Measurements from ENCODE around the gene UBR4.

Gene UBR4

GRCh38 chr1:19140465-19140864, 69.6 kb downstream of the UBR4 start:
- DNase-seq (ENCODE audit: low read depth, low spot score): no peak

DNA sequence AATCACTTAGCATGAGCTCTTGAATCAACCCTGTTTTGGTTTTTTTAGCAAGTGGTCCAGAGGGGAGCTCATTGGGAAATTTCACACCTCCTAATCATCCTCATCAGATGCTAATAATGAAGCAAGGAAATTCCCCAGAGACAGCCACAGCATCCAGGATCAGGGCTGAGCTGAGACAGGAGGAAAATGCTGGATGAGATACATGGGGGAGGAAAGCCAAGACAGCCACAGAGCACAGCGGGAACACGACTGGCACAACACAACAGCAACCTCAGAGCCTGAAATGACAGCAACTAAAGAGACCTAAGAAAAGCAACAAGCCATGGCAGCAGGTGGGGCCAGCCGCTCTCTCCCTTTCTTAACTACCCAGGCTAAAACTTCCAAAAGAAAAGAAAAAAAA, 70.4 kb downstream of the UBR4 start:
- DNase-seq (ENCODE audit: low read depth, low spot score): no peak

DNA sequence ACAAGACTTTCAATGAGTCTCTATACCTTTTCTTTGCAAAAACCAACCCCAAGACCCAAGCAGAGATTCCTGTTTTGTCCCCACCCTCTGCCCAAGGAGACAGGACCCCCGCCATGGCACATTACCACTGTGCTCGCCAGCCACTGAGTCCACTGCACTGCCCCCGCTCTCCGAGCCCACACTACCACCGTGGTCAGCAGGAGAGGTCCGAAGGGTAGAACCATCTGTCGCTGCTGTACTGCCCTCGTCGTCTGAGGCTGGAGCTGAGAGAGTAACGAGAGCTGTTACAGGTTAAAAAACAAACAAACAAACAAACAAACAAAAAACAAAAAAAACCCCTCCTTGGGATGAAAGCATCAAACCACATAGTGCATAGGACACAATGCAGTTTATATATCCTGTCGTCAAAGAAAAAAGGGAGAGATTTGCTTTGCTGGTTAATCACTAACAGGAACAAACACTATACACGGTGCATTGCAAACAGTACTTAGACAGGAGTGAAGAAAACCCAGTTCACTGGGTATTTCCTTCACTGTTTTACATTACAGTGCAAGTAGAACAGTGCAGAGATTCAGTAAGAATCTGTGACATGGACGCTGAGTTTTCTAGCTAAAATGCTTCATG, 71.0 kb downstream of the UBR4 start:
- DNase-seq (ENCODE audit: low read depth, low spot score): no peak

DNA sequence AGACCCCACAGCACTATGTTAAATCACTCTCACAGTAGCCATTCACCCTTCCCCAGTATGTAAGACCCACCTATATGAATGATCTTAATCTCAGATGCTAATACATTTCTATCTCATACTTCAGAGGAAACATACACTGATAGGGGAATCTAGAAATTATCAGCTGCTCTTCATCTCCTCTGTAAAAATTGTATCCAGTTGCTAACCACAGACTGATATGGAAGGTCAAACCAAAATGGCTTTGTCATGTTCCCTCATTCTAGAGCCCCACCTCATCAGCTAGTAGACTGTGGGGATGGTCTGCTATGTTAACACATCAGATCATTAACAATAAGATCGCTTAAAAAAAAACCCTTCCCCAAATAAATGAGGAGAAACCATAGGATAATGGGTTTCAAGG, 71.7 kb downstream of the UBR4 start:
- no peak for DNase-seq (ENCODE audit: low read depth, low spot score)

DNA sequence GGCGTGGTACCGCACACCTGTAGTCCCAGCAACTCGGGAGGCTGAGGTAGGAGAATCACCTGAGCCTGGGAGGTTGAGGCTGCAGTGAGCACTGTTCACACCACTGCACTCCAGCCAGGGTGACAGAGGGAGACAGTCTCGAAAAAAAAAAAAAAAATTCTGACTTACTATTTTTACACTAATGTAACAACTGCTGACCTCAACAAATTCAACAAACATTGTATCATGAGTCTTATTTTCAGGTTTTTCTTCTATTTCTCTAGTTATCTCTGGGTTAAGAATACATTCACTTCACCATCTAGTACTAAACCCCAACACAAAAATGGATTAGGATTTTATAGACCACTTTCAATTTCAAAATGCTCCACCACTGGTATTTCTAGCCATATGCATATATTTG, 72.9 kb downstream of the UBR4 start:
- DNase-seq (ENCODE audit: low read depth, low spot score): no peak

GRCh38 chr1:19133360-19133759, 76.7 kb downstream of the UBR4 start:
- no peak for DNase-seq (ENCODE audit: low read depth, low spot score)

- no peak for DNase-seq (ENCODE audit: low read depth, low spot score)
These were observed 79.6 kb downstream of the UBR4 start for GRCh38 chr1:19130468-19130867.

GRCh38 chr1:19128968-19129514, 81.0 kb downstream of the UBR4 start:
- DNase-seq (ENCODE audit: low read depth, low spot score): no peak

DNA sequence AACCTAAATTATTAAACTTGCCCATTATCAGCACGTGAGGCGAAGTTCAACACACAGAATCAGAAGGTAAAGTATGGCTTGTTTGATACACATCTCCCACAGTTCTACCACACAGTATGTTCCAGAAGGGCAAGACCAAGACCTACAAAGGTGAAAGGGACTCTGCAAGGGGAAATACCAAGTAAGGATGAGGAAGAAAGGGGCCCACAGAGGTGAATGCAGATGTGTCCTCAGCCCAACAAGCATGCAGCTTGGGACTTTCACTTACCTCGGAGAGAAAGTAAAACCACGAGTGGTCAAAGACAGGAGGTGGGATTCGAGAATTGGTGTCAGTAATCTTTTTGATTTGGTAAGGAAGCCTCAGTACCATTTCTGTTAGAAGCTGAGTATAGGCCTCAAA, 85.8 kb downstream of the UBR4 start:
- no peak for DNase-seq (ENCODE audit: low read depth, low spot score)

GRCh38 chr1:19123837-19124236, 86.2 kb downstream of the UBR4 start:
- no peak for DNase-seq (ENCODE audit: low read depth, low spot score)

DNA sequence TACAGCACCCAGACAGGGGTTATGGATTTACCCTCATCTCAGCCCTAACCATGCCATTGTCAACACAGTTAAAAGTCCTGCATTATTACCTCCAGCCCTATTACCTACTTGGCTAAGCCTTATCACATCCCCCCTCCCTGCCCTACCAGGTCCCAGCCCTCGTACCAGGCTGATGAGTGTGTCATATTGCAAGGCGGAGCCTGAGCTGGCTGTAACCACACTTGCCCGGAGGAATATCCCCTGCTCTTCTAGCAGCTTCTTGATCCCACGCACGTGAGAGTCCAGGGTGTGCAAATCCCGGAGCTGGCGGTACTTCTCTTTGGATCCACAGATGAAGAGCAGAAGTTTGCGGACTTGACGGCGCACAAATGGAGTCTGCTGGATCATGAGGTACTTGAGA, 87.4 kb downstream of the UBR4 start:
- no peak for DNase-seq (ENCODE audit: low read depth, low spot score)

DNA sequence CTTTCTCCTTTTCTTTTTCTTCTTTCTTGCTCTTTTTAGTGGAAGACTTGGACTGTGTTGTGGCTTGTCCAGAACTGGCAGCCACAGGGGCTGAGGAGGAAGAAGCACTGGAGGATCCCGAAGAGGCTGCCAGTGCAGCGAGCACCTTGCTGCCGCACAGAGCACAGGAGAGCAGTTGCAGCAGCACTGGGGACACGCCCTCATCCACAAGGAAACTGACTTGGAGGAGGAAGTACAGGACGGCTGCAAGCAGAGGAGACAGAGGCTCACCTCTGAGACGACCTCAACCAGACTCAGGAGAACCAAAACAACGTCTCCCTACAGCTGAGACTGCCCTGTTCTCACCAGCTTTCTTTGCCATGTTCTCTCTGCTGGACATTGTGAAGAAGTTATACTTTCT, 88.9 kb downstream of the UBR4 start:
- no peak for DNase-seq (ENCODE audit: low read depth, low spot score)

DNA sequence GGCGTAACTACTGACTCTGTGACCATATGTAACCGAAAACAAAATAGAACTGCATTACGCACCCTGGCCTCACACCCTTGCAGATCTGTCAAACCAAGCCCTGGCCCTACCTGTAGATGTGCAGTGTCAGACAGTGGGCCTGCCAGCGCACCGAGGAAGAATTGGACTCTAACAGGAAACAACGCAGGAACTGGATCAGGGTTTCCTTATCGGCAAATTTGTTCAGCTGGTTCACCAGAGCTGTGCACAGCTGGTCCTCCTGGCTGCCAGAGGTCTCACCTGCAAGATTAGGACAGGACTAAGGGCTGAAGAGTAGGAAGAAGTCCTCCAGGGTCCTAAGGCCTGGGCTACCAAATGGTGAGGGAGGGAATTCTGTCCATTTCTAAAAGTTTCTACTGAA, 90.0 kb downstream of the UBR4 start:
- DNase-seq (ENCODE audit: low read depth, low spot score): no peak

DNA sequence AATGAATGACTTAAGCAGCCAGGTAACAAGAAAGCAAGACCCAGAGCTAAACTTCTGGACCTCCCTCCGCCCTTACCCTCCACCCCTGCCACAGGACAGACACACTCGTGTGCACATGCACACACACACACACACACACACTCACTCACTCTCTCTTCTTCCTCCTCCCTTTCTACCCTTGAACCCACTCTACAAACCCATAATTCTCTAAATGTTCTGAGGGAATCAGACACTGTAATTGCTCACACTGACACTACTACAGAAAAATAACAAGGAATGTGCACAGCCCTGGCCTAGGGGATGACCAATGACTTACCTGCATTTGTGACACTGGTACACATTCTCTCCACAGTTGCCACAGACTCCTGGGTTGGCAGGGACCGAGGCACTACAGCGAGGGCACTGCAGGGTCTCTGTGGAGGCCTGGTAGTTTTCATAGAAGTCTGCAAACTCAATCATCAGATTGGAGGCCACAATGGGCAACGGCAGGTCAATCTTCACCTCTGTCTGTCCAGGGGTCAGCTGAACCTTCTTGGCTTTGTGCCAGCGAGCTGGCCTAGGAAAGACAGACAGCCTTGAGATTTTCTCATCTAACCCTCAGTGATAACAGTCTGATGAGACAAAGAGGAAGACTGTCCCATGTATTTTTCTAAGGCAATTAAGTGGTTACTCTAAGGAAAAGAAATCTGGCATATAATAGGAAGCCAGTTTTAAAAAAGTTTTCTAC, 94.8 kb downstream of the UBR4 start:
- DNase-seq (ENCODE audit: low read depth, low spot score): no peak

GRCh38 chr1:19113697-19114092, 96.4 kb downstream of the UBR4 start:
- DNase-seq (ENCODE audit: low read depth, low spot score): no peak

DNA sequence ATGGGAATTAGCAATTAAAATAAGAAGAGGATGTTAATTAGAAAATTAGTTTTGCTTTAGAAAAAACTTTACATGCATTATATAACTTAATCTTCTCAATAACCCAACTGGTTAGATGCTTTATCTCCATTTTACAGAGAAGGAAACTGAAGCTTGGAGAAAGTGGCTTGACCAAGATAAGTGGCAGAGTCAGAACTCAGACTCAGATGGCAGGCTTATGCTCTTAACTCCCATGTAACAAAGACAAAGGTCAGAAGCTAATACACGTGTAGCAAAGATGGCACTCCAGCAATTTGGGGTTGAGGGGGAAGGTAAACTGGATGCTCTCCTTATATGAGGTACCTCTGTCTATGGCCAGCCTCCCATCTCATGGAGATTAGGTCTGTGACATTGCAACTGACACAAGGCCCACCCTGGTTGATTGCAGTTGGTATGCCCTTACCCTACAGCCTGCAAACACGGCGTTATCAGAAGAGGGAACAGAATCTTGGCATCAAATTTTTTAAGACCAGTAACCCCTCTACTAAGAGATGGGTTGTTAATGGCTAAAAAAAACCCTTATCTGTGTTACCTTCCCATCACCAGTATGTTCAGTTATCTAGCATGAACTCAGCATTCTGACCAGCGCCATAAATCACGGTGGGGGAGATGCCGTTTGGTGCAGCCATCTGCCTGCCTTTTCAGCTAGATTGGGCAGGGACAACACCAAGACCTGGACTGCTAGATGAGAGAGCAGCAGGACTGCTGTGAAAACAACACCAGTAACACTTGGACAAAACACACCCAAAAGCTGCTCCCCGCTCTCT, 97.0 kb downstream of the UBR4 start:
- DNase-seq (ENCODE audit: low read depth, low spot score): no peak

- DNase-seq (ENCODE audit: low read depth, low spot score): no peak
These were observed 99.7 kb downstream of the UBR4 start for GRCh38 chr1:19110257-19110927.

- DNase-seq (ENCODE audit: low read depth, low spot score): no peak
These were observed 100.5 kb downstream of the UBR4 start for GRCh38 chr1:19109545-19109944.

DNA sequence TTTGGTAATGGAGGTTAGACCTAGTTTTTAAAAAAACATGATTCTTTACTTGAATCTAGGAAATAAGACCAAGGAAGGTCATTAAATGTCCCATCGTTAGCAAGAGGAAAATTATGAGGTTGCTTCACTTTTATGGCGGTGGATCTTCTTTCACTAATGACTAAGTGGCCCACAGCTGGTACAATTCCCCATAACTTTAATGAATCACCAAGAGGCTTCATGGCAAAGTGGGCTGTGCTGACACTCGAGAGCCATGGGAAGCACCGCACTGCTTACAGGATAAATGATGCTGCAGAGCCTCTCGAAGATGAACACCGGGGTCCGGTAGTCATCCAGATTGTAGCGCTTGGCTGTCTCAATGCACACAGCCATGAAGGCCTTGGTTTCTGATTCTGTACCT, 108.8 kb downstream of the UBR4 start:
- no peak for DNase-seq (ENCODE audit: low read depth, low spot score)

DNA sequence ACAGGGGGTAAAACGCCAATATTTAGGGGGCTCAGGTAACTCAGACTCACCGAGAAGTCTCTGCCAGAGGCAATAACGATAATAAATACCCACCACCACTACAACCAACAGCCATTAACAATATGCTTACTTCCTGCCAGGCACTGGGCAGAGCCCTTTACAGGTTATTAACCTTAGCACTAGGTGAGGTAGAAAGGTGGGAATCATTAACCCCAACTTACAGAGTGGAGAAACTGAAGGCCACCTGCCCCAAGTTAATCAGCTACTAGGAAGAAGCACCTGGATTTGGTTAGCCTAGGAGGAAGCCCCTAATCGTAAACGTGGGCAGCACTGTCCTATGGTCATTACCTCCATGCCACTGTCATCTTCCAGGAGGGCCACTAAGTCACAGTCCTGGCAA, 110.0 kb downstream of the UBR4 start:
- no peak for DNase-seq (ENCODE audit: low read depth, low spot score)

DNA sequence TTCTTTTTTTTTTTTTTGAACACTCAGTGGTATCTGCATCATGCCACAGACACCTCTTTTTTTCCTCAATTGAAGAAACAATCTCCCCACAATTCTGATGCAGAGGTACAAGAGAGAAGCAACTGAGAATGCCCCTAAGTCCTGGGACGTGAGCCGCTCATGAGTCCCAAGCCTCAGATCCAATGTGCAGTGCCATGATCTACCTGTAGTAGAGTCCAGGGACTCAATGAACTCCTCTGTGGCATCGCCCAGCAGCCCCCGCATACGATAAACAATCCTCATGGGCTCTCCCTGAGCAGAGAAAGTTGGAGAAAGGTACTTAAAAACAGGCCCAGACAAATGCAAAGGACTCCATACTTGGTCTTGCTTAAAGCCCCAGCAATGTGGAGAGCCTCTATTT, 113.1 kb downstream of the UBR4 start:
- DNase-seq (ENCODE audit: low read depth, low spot score): no peak

All from iPS DF 19.7 (cell line).